Liver (tissue), 9 donors: ENCODE data around the gene CPZ. TPM values are rescaled to one million over a fixed set of nuclear protein-coding genes. Genes with fewer than 3 reads are reported as not detected.

Experiments
- DNase-seq: peaks from one replicate; pipeline ENCODE4 v3.0.0-alpha.2; 2017; ENCODE audit warnings: low spot score
- H3K27ac ChIP-seq, 2 donors: one replicate each; pipeline ENCODE4 v1.7.0; 2013; ENCODE audit warnings: inconsistent platforms in 2 of 2, low read length in 2 of 2, control low read depth in 1 of 2, low read depth in 1 of 2, mild to moderate bottlenecking in 1 of 2
- H3K27me3 ChIP-seq, 4 donors: one replicate each; pipeline versions ENCODE4 v1.6.1 to v1.7.0; 2013; ENCODE audit warnings: low read length in 3 of 4, inconsistent platforms in 1 of 4, mild to moderate bottlenecking in 1 of 4, moderate library complexity in 1 of 4; ENCODE audit not compliant: control insufficient read depth in 4 of 4, insufficient read depth in 4 of 4
- H3K36me3 ChIP-seq, 4 donors: one replicate each; pipeline versions ENCODE4 v1.6.1 to v1.7.0; 2013; ENCODE audit warnings: low read length in 3 of 4, mild to moderate bottlenecking in 3 of 4, low read depth in 1 of 4, moderate library complexity in 1 of 4; ENCODE audit not compliant: control insufficient read depth in 4 of 4, insufficient read depth in 3 of 4
- H3K4me1 ChIP-seq, 4 donors: one replicate each; pipeline versions ENCODE4 v1.6.1 to v1.7.0; 2013; ENCODE audit warnings: low read length in 3 of 4, mild to moderate bottlenecking in 3 of 4, moderate library complexity in 1 of 4; ENCODE audit not compliant: control insufficient read depth in 4 of 4, insufficient read depth in 4 of 4
- H3K4me3 ChIP-seq, 3 donors: one replicate each; pipeline versions ENCODE4 v1.6.1 to v1.7.0; 2013; ENCODE audit warnings: low read length in 3 of 3, control low read depth in 1 of 3, low read depth in 1 of 3, mild to moderate bottlenecking in 1 of 3
- H3K9ac ChIP-seq, 2 donors: one replicate each; pipeline ENCODE4 v1.7.0; 2013; ENCODE audit warnings: low read length in 2 of 2, mild to moderate bottlenecking in 2 of 2, moderate library complexity in 2 of 2, control low read depth in 1 of 2, low read depth in 1 of 2
- H3K9me3 ChIP-seq, 4 donors: one replicate each; pipeline versions ENCODE4 v1.6.1 to v1.7.0; 2013; ENCODE audit warnings: low read length in 3 of 4; ENCODE audit not compliant: control insufficient read depth in 4 of 4
- EGR1 ChIP-seq, 2 donors: IDR thresholded peaks; 2 replicates each; pipeline ENCODE4 v1.6.1; 2016 to 2018; ENCODE audit warnings: antibody characterized with exemption in 2 of 2, low read depth in 2 of 2
- FOXA1 ChIP-seq: IDR thresholded peaks from 2 replicates; pipeline ENCODE4 v1.6.1; 2016; ENCODE audit warnings: antibody characterized with exemption
- FOXA2 ChIP-seq: IDR thresholded peaks from 2 replicates; pipeline ENCODE4 v1.6.1; 2016; ENCODE audit warnings: antibody characterized with exemption
- GABPA ChIP-seq, 2 donors: IDR thresholded peaks in 1 of 2; conservative IDR thresholded peaks in 1 of 2; 2 replicates each; pipeline ENCODE4 v1.6.1; 2016; ENCODE audit warnings: antibody characterized with exemption in 2 of 2, mild to moderate bottlenecking in 1 of 2, moderate library complexity in 1 of 2
- HNF4A ChIP-seq, 2 donors: conservative IDR thresholded peaks; 2 replicates each; pipeline ENCODE4 v1.6.1; 2016; ENCODE audit warnings: antibody characterized with exemption in 2 of 2, mild to moderate bottlenecking in 2 of 2
- HNF4G ChIP-seq: IDR thresholded peaks from 2 replicates; pipeline ENCODE4 v1.6.1; 2016; ENCODE audit warnings: antibody characterized with exemption
- JUND ChIP-seq, 2 donors: IDR thresholded peaks; 2 replicates each; pipeline ENCODE4 v1.6.1; 2016; ENCODE audit warnings: antibody characterized with exemption in 2 of 2
- NR2F2 ChIP-seq: IDR thresholded peaks from 2 replicates; pipeline ENCODE4 v1.6.1; 2016; ENCODE audit warnings: antibody characterized with exemption
- RAD21 ChIP-seq, 2 donors: IDR thresholded peaks; 2 replicates each; pipeline ENCODE4 v1.6.1; 2016; ENCODE audit warnings: antibody characterized with exemption in 2 of 2, mild to moderate bottlenecking in 2 of 2
- RXRA ChIP-seq, 2 donors: IDR thresholded peaks; 2 replicates each; pipeline ENCODE4 v1.6.1; 2017 to 2018; ENCODE audit warnings: antibody characterized with exemption in 2 of 2, mild to moderate bottlenecking in 1 of 2
- SP1 ChIP-seq: IDR thresholded peaks from 2 replicates; pipeline ENCODE4 v1.6.1; 2018; ENCODE audit warnings: antibody characterized with exemption, mild to moderate bottlenecking
- TAF1 ChIP-seq: conservative IDR thresholded peaks from 2 replicates; pipeline ENCODE4 v1.6.1; 2016; ENCODE audit warnings: antibody characterized with exemption, mild to moderate bottlenecking
- YY1 ChIP-seq: IDR thresholded peaks from 2 replicates; pipeline ENCODE4 v1.6.1; 2016; ENCODE audit warnings: antibody characterized with exemption, mild to moderate bottlenecking
- WGBS: extraction: QIAGEN DNeasy Blood & Tissue Kit; methylation state at CpG from one replicate; pipeline ENCODE4 v1.1.7; 2013; 5-methylcytosine and 5-hydroxymethylcytosine counted together
- polyA plus RNA-seq, 2 donors: library from polyadenylated mRNA; stranded (reverse) in 1 of 2; unstranded in 1 of 2; fragments of 200-250 nt in 1 of 2; fragments of >200 nt in 1 of 2; fragmentation: Nextera tagmentation in 1 of 2; extraction: Ambion mirVana in 1 of 2; gene quantifications; one replicate each; pipeline versions ENCODE4 v1.2.1 to v1.2.3, GENCODE V29; 2013 to 2015
- total RNA-seq, 2 donors: library from RNA; depleted of rRNA; stranded (reverse); fragments of >200 nt; gene quantifications; one replicate each; pipeline ENCODE4 v1.2.3, GENCODE V29; 2014
- TF ChIP-seq, protein P1 (sequence below): IDR thresholded peaks from 2 replicates; pipeline ENCODE4 v1.6.1; 2016; ENCODE audit warnings: antibody characterized with exemption
- TF ChIP-seq, protein P2 (sequence below): IDR thresholded peaks from 2 replicates; pipeline ENCODE4 v1.6.1; 2016; ENCODE audit warnings: antibody characterized with exemption
- TF ChIP-seq, protein P3 (sequence below): IDR thresholded peaks from 2 replicates; pipeline ENCODE4 v1.6.1; 2016; ENCODE audit warnings: antibody characterized with exemption
- TF ChIP-seq, protein P4 (sequence below): fragments of 150-350 bp; IDR thresholded peaks from 2 replicates; pipeline ENCODE4 v1.5.1; 2017; ENCODE audit warnings: improper control_type of control experiment, low read depth, low read length; ENCODE audit not compliant: missing input control
- TF ChIP-seq, protein P5 (sequence below): IDR thresholded peaks from 2 replicates; pipeline ENCODE4 v1.6.1; 2016; ENCODE audit warnings: antibody characterized with exemption, mild to moderate bottlenecking
- donor health status: healthy.
- donor health status: healthy.
- donor health status: healthy.
- donor health status: healthy.
- donor health status: healthy.

CPZ gene
- total and polyA plus RNA-seq, 4 donors, result 0.51 to 1.8 (median 1.4) TPM

DNA sequence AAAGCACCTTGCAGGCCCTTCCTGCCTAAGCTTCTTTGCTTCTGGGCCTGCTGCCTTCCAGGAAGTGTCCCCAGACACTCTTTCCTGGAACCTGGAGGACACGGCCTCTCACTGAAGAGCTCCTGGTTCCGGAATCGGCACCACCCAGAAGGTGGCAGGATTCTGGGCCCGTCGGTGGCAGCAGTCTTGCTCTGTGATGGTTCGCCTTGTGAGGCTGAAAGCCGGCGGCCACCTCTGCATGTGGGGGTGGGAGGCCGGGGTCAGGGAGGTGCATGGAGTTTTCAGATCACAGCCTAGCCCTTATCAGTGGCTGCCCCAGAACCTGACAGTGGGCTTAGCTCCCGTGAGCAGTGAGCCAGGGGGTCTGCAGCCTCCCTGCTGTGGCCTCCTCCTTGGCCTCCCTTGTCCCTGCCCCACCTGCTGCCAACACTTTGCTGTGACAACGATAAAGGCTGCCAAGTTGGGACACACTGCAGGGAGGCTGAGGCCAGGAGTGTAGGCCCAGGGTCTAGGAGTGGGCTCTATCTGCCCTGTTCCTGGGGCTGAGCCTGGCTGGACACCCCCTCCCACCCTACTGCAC lies 43.1 kb upstream of the CPZ start:
- Histone ChIP-seq H3K27me3 (no peaks in the 10 kb centered on the region), H3K4me3 (no peak overlapping the region), H3K36me3 (no peaks in the 10 kb centered on the region), H3K27ac (no peak overlapping the region), H3K4me1 (no peaks in the 10 kb centered on the region), H3K9me3 (no peaks in the 10 kb centered on the region), H3K9ac (no peak overlapping the region)
- DNase-seq, result no peak
- 76% methylated on average over 11 of the region's 11 CpGs for WGBS
- no peak for TF ChIP-seq SP1
- TF ChIP-seq, protein P1, sequence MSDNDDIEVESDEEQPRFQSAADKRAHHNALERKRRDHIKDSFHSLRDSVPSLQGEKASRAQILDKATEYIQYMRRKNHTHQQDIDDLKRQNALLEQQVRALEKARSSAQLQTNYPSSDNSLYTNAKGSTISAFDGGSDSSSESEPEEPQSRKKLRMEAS, result no peak
- no peak for TF ChIP-seq NR2F2
- no peak for TF ChIP-seq HNF4G
- TF ChIP-seq, protein P2, sequence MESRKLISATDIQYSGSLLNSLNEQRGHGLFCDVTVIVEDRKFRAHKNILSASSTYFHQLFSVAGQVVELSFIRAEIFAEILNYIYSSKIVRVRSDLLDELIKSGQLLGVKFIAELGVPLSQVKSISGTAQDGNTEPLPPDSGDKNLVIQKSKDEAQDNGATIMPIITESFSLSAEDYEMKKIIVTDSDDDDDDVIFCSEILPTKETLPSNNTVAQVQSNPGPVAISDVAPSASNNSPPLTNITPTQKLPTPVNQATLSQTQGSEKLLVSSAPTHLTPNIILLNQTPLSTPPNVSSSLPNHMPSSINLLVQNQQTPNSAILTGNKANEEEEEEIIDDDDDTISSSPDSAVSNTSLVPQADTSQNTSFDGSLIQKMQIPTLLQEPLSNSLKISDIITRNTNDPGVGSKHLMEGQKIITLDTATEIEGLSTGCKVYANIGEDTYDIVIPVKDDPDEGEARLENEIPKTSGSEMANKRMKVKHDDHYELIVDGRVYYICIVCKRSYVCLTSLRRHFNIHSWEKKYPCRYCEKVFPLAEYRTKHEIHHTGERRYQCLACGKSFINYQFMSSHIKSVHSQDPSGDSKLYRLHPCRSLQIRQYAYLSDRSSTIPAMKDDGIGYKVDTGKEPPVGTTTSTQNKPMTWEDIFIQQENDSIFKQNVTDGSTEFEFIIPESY, result no peak
- TF ChIP-seq FOXA2, result no peak
- TF ChIP-seq, protein P3, sequence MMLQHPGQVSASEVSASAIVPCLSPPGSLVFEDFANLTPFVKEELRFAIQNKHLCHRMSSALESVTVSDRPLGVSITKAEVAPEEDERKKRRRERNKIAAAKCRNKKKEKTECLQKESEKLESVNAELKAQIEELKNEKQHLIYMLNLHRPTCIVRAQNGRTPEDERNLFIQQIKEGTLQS, result no peak
- TF ChIP-seq, protein P4, sequence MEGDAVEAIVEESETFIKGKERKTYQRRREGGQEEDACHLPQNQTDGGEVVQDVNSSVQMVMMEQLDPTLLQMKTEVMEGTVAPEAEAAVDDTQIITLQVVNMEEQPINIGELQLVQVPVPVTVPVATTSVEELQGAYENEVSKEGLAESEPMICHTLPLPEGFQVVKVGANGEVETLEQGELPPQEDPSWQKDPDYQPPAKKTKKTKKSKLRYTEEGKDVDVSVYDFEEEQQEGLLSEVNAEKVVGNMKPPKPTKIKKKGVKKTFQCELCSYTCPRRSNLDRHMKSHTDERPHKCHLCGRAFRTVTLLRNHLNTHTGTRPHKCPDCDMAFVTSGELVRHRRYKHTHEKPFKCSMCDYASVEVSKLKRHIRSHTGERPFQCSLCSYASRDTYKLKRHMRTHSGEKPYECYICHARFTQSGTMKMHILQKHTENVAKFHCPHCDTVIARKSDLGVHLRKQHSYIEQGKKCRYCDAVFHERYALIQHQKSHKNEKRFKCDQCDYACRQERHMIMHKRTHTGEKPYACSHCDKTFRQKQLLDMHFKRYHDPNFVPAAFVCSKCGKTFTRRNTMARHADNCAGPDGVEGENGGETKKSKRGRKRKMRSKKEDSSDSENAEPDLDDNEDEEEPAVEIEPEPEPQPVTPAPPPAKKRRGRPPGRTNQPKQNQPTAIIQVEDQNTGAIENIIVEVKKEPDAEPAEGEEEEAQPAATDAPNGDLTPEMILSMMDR, result no peak

DNA sequence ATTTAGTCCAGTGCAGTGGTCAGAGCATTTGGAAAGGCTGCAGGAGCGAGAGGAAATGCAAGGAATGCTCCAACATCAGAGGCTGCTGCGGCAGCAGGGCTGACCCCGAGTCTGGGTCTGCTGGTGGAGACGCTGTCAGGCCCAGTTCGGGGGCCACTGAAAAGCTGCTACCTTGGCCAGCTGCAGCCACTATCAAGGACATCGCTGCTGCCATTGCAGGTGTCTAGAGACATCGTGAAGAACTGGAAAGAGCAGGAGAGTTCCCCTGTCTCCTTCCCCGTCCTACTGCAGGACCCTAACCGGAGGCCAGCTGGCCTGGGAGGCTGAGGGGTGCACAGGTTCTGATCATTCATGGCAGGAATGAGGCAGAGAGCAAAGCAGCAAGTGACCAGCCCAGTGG lies 41.9 kb upstream of the CPZ start:
- no peaks in the 10 kb centered on the region for H3K4me1 ChIP-seq
- no peak for TF ChIP-seq EGR1 (IDR thresholded peaks at IDR 0.05; ENCODE audit: low read depth in 2 of 2)
- TF ChIP-seq HNF4G, result no peak
- TF ChIP-seq, protein P2, result no peak
- TF ChIP-seq, protein P3, result no peak
- TF ChIP-seq, protein P4, result no peak
- TF ChIP-seq SP1, result no peak
- no peak for TF ChIP-seq GABPA (IDR thresholded peaks at IDR 0.05 in 1 of 2, conservative IDR thresholded peaks at IDR 0.05 in 1 of 2)
- no peak for TF ChIP-seq TAF1
- no peak for TF ChIP-seq YY1
- TF ChIP-seq RAD21 (IDR thresholded peaks at IDR 0.05), result no peak
- no peak for TF ChIP-seq RXRA (IDR thresholded peaks at IDR 0.05)
- TF ChIP-seq, protein P5, sequence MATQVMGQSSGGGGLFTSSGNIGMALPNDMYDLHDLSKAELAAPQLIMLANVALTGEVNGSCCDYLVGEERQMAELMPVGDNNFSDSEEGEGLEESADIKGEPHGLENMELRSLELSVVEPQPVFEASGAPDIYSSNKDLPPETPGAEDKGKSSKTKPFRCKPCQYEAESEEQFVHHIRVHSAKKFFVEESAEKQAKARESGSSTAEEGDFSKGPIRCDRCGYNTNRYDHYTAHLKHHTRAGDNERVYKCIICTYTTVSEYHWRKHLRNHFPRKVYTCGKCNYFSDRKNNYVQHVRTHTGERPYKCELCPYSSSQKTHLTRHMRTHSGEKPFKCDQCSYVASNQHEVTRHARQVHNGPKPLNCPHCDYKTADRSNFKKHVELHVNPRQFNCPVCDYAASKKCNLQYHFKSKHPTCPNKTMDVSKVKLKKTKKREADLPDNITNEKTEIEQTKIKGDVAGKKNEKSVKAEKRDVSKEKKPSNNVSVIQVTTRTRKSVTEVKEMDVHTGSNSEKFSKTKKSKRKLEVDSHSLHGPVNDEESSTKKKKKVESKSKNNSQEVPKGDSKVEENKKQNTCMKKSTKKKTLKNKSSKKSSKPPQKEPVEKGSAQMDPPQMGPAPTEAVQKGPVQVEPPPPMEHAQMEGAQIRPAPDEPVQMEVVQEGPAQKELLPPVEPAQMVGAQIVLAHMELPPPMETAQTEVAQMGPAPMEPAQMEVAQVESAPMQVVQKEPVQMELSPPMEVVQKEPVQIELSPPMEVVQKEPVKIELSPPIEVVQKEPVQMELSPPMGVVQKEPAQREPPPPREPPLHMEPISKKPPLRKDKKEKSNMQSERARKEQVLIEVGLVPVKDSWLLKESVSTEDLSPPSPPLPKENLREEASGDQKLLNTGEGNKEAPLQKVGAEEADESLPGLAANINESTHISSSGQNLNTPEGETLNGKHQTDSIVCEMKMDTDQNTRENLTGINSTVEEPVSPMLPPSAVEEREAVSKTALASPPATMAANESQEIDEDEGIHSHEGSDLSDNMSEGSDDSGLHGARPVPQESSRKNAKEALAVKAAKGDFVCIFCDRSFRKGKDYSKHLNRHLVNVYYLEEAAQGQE, result no peak
- no peak for TF ChIP-seq JUND (IDR thresholded peaks at IDR 0.05)
- TF ChIP-seq FOXA2, result no peak
- no peak for TF ChIP-seq NR2F2
- TF ChIP-seq FOXA1, result no peak
- TF ChIP-seq, protein P1, result no peak
- TF ChIP-seq HNF4A (conservative IDR thresholded peaks at IDR 0.05), result no peak
- H3K4me3 ChIP-seq, result no peak overlapping the region
- H3K9ac ChIP-seq, result no peak overlapping the region
- H3K27me3 ChIP-seq, result no peaks in the 10 kb centered on the region
- WGBS, result 83% methylated on average over 9 of the region's 9 CpGs
- no peaks in the 10 kb centered on the region for H3K9me3 ChIP-seq
- no peak for DNase-seq
- no peaks in the 10 kb centered on the region for H3K36me3 ChIP-seq
- H3K27ac ChIP-seq, result no peak overlapping the region
